Colon (tissue), 2 donors: Measurements from ENCODE around the gene BPIFB6.
"Not testable (repeated sequence)": the region's sequence is repeated elsewhere in the genome, so short reads cannot be mapped to it uniquely, and the experiment has no call there.

Experiments
- FAIRE-seq: peaks from 2 replicates; lab custom pipeline; 2012; peaks lifted over from hg19 to GRCh38; lab: Jason Lieb, UNC
- donor health status: control.
- donor health status: control.

BPIFB6 gene

GRCh38 chr20:33030569-33030968 lies 879 bp upstream of the BPIFB6 start:
- no peak for FAIRE-seq

- FAIRE-seq: no peak
Observed at GRCh38 chr20:33032555-33032954, 1.1 kb downstream of the BPIFB6 start.

GRCh38 chr20:33033381-33033780 lies 1.9 kb downstream of the BPIFB6 start:
- FAIRE-seq: no peak

GRCh38 chr20:33034115-33034514 lies 2.7 kb downstream of the BPIFB6 start:
- no peak for FAIRE-seq

- no peak for FAIRE-seq
Observed at GRCh38 chr20:33034901-33035492, 3.5 kb downstream of the BPIFB6 start.

- FAIRE-seq: no peak
Observed at GRCh38 chr20:33037456-33037855, 6.0 kb downstream of the BPIFB6 start.

- no peak for FAIRE-seq
Observed at GRCh38 chr20:33038243-33038642, 6.8 kb downstream of the BPIFB6 start.

- FAIRE-seq: no peak
Observed at GRCh38 chr20:33042430-33042829, 11.0 kb downstream of the BPIFB6 start.

GRCh38 chr20:33042983-33043730 lies 11.7 kb downstream of the BPIFB6 start:
- no peak for FAIRE-seq

GRCh38 chr20:33043731-33044181 lies 12.3 kb downstream of the BPIFB6 start:
- no peak for FAIRE-seq

GRCh38 chr20:33045129-33045721 lies 13.8 kb downstream of the BPIFB6 start:
- FAIRE-seq: not testable (repeated sequence)

- no peak for FAIRE-seq
Observed at GRCh38 chr20:33046412-33046811, 15.0 kb downstream of the BPIFB6 start.

- no peak for FAIRE-seq
Observed at GRCh38 chr20:33051333-33051732, 19.9 kb downstream of the BPIFB6 start.

- no peak for FAIRE-seq
Observed at GRCh38 chr20:33053291-33054106, 22.1 kb downstream of the BPIFB6 start, which contains the start of gene BPIFB3. Gene BPIFB3 (plus strand): TSS chr20:33053903. CDS start chr20:33055436, 1,533 bp downstream.

GRCh38 chr20:33054381-33054780 lies 22.9 kb downstream of the BPIFB6 start:
- no peak for FAIRE-seq

- no peak for FAIRE-seq
Observed at GRCh38 chr20:33054791-33055190, 23.3 kb downstream of the BPIFB6 start.

GRCh38 chr20:33059136-33059535 lies 27.7 kb downstream of the BPIFB6 start:
- no peak for FAIRE-seq

GRCh38 chr20:33059741-33060390 lies 28.4 kb downstream of the BPIFB6 start:
- FAIRE-seq: no peak

GRCh38 chr20:33061658-33062028 lies 30.2 kb downstream of the BPIFB6 start:
- no peak for FAIRE-seq

GRCh38 chr20:33062105-33062824 lies 30.8 kb downstream of the BPIFB6 start:
- no peak for FAIRE-seq

GRCh38 chr20:33062825-33063149 lies 31.3 kb downstream of the BPIFB6 start:
- FAIRE-seq: no peak
